ENCODE results near the gene MPC1. TPM values are rescaled to one million over a fixed set of nuclear protein-coding genes. Genes with fewer than 3 reads are reported as not detected.
"Not testable (repeated sequence)": the region's sequence is repeated elsewhere in the genome, so short reads cannot be mapped to it uniquely, and the experiment has no call there.

The MPC1 gene
- total RNA-seq, 1 donor from 2014 or later = 51.2 TPM

- TF ChIP-seq, protein P1, sequence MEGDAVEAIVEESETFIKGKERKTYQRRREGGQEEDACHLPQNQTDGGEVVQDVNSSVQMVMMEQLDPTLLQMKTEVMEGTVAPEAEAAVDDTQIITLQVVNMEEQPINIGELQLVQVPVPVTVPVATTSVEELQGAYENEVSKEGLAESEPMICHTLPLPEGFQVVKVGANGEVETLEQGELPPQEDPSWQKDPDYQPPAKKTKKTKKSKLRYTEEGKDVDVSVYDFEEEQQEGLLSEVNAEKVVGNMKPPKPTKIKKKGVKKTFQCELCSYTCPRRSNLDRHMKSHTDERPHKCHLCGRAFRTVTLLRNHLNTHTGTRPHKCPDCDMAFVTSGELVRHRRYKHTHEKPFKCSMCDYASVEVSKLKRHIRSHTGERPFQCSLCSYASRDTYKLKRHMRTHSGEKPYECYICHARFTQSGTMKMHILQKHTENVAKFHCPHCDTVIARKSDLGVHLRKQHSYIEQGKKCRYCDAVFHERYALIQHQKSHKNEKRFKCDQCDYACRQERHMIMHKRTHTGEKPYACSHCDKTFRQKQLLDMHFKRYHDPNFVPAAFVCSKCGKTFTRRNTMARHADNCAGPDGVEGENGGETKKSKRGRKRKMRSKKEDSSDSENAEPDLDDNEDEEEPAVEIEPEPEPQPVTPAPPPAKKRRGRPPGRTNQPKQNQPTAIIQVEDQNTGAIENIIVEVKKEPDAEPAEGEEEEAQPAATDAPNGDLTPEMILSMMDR (IDR thresholded peaks at IDR 0.05) = no peak
- ATAC-seq = no peak
- no peak for DNase-seq
- Histone ChIP-seq H3K27me3 (no peaks in the 10 kb centered on the region), H3K4me3 (no peak overlapping the region), H3K36me3 (peaks cover 43% of the 10 kb centered on the region), H3K27ac (no peak overlapping the region), H3K4me1 (no peaks in the 10 kb centered on the region), H3K9me3 (no peaks in the 10 kb centered on the region)
- intact Hi-C loops (cut with DNase I) = no loop called here
Observed at GRCh38 chr6:166366921-166367320, 15.8 kb downstream of the MPC1 start.

GRCh38 chr6:166365806-166366205 is 16.9 kb downstream of the MPC1 start:
- Histone ChIP-seq H3K36me3 (peaks cover 43% of the 10 kb centered on the region), H3K9me3 (no peaks in the 10 kb centered on the region), H3K27me3 (no peaks in the 10 kb centered on the region)

GRCh38 chr6:166365221-166365620 is 17.5 kb downstream of the MPC1 start:
- intact Hi-C loops (cut with DNase I) = no loop called here
- Histone ChIP-seq H3K27ac (no peak overlapping the region), H3K4me3 (no peak overlapping the region), H3K36me3 (peaks cover 43% of the 10 kb centered on the region), H3K4me1 (no peaks in the 10 kb centered on the region), H3K9me3 (no peaks in the 10 kb centered on the region), H3K27me3 (no peaks in the 10 kb centered on the region)
- TF ChIP-seq, protein P1 (IDR thresholded peaks at IDR 0.05) = no peak
- ATAC-seq (no peak), DNase-seq (no peak)

More at GRCh38 chr6:166365806-166366205, 16.9 kb downstream of the MPC1 start:
- ATAC-seq (no peak), DNase-seq (no peak)
- Histone ChIP-seq H3K27ac (no peak overlapping the region), H3K4me3 (no peak overlapping the region), H3K4me1 (no peaks in the 10 kb centered on the region)
- TF ChIP-seq, protein P1 (IDR thresholded peaks at IDR 0.05) = no peak
- intact Hi-C loops (cut with DNase I) = no loop called here

- Histone ChIP-seq H3K9me3 (no peaks in the 10 kb centered on the region), H3K27ac (no peak overlapping the region), H3K27me3 (no peaks in the 10 kb centered on the region), H3K4me3 (no peak overlapping the region), H3K36me3 (peaks cover 43% of the 10 kb centered on the region), H3K4me1 (no peaks in the 10 kb centered on the region)
- DNase-seq (no peak), ATAC-seq (no peak)
- intact Hi-C loops (cut with DNase I) = no loop called here
- TF ChIP-seq, protein P1 (IDR thresholded peaks at IDR 0.05) = no peak
Observed at GRCh38 chr6:166364456-166364855, 18.3 kb downstream of the MPC1 start.

GRCh38 chr6:166362427-166362826 is 20.3 kb downstream of the MPC1 start:
- DNase-seq; H3K27ac ChIP-seq; H3K4me3 ChIP-seq; H3K4me1 ChIP-seq; ATAC-seq; intact Hi-C loops (cut with DNase I); H3K9me3 ChIP-seq; H3K27me3 ChIP-seq: not testable (repeated sequence)
- H3K36me3 ChIP-seq = peaks cover 43% of the 10 kb centered on the region

- intact Hi-C loops (cut with DNase I) = no loop called here
- peak; percentile 93 for ATAC-seq
- H3K4me3 ChIP-seq = no peak overlapping the region
- H3K36me3 ChIP-seq = peaks cover 33% of the 10 kb centered on the region
- H3K27ac ChIP-seq = no peak overlapping the region
- peak; percentile 80 for DNase-seq
- no peaks in the 10 kb centered on the region for H3K9me3 ChIP-seq
- TF ChIP-seq, protein P1 (IDR thresholded peaks at IDR 0.05) = no peak
- H3K4me1 ChIP-seq = no peaks in the 10 kb centered on the region
- H3K27me3 ChIP-seq = no peaks in the 10 kb centered on the region
Observed at GRCh38 chr6:166361077-166361429, 21.7 kb downstream of the MPC1 start.
